Measurements from ENCODE around the gene ERICH6. TPM values are rescaled to one million over a fixed set of nuclear protein-coding genes. Genes with fewer than 3 reads are reported as not detected.

Gene ERICH6
- total and polyA plus RNA-seq, 2 experiments from 2014 or later, result 0.32 TPM; not detected in 1

GRCh38 chr3:150697646-150698045 is 6.1 kb downstream of the ERICH6 start:
- peaks cover 27% of the 10 kb centered on the region for H3K9me3 Mint-ChIP-seq
- H3K4me3 Mint-ChIP-seq, result no peak overlapping the region
- Histone ChIP-seq H3K9me2 (ENCODE audit: insufficient read depth) (no peaks in the 10 kb centered on the region), H3K36me3 (ENCODE audit: insufficient read depth) (peaks cover 9% of the 10 kb centered on the region; the same call in 1 of the 2 replicates), H4K20me1 (replicated peaks; ENCODE audit: insufficient read depth) (no peaks in the 10 kb centered on the region), H3K4me3 (no peak overlapping the region), H3F3A (replicated peaks; ENCODE audit: low read depth) (no peaks in the 10 kb centered on the region), H3K4me1 (ENCODE audit: insufficient read depth) (no peaks in the 10 kb centered on the region), H2AFZ (peak overlapping the region; percentile 91; the same call in 1 of the 2 replicates), H3K27ac (ENCODE audit: low read depth) (no peak overlapping the region), H3K27me3 (ENCODE audit: insufficient read depth) (no peaks in the 10 kb centered on the region), H3K79me2 (replicated peaks; ENCODE audit: insufficient read depth) (no peaks in the 10 kb centered on the region), H3K4me2 (no peak overlapping the region)
- no peak for DNase-seq (ENCODE audit: low spot score)
- no peaks in the 10 kb centered on the region for H3K4me1 Mint-ChIP-seq
- no peak overlapping the region for H3K27ac Mint-ChIP-seq
- peaks cover 7% of the 10 kb centered on the region for H3K27me3 Mint-ChIP-seq (ENCODE audit: insufficient read depth, low read depth, poor library complexity)
- TF ChIP-seq CREB1 (CRISPR knock-in tag; IDR thresholded peaks at IDR 0.05; ENCODE audit: low read depth), result no peak
- TF ChIP-seq EZH2phosphoT487 (IDR thresholded peaks at IDR 0.05; ENCODE audit: unreplicated experiment), result no peak
- TF ChIP-seq ZNF331 (CRISPR knock-in tag; IDR thresholded peaks at IDR 0.05; ENCODE audit: low read depth), result no peak
- no peak for TF ChIP-seq ZNF462 (CRISPR knock-in tag; IDR thresholded peaks at IDR 0.05)
- TF ChIP-seq ZNF114 (CRISPR knock-in tag; IDR thresholded peaks at IDR 0.05), result no peak
- peaks cover 6% of the 10 kb centered on the region; the same call in 2 of the 3 replicates for H3K36me3 Mint-ChIP-seq (ENCODE audit: low read depth)
- ATAC-seq, result no peak

GRCh38 chr3:150691414-150692040 is 12.2 kb downstream of the ERICH6 start:
- H3K27me3 Mint-ChIP-seq (ENCODE audit: insufficient read depth, low read depth, poor library complexity), result peaks cover 3% of the 10 kb centered on the region
- Histone ChIP-seq H2AFZ (no peak overlapping the region), H3K27ac (ENCODE audit: low read depth) (no peak overlapping the region), H3K27me3 (ENCODE audit: insufficient read depth) (no peaks in the 10 kb centered on the region), H3K4me3 (no peak overlapping the region), H4K20me1 (replicated peaks; ENCODE audit: insufficient read depth) (no peaks in the 10 kb centered on the region), H3K36me3 (ENCODE audit: insufficient read depth) (peaks cover 34% of the 10 kb centered on the region), H3K4me2 (no peak overlapping the region), H3K9me2 (ENCODE audit: insufficient read depth) (peaks cover 10% of the 10 kb centered on the region; the same call in 1 of the 2 replicates), H3F3A (replicated peaks; ENCODE audit: low read depth) (no peaks in the 10 kb centered on the region), H3K4me1 (ENCODE audit: insufficient read depth) (no peaks in the 10 kb centered on the region), H3K79me2 (replicated peaks; ENCODE audit: insufficient read depth) (no peaks in the 10 kb centered on the region)
- no peak overlapping the region for H3K4me3 Mint-ChIP-seq
- ATAC-seq, result no peak
- DNase-seq (ENCODE audit: low spot score), result peak; percentile 58
- H3K4me1 Mint-ChIP-seq, result no peaks in the 10 kb centered on the region
- H3K9me3 Mint-ChIP-seq, result peaks cover 55% of the 10 kb centered on the region
- H3K36me3 Mint-ChIP-seq (ENCODE audit: low read depth), result peaks cover 15% of the 10 kb centered on the region; the same call in 2 of the 3 replicates
- H3K27ac Mint-ChIP-seq, result no peak overlapping the region
- TF ChIP-seq STAT1 (IDR thresholded peaks at IDR 0.05; ENCODE audit: unreplicated experiment) (no peak), EZH2 (IDR thresholded peaks at IDR 0.05; ENCODE audit: low read depth, unreplicated experiment) (no peak), POLR2AphosphoS5 (IDR thresholded peaks at IDR 0.05; ENCODE audit: low read depth) (no peak)
